Activated naive CD8-positive, alpha-beta T cell treated with anti-CD3 and anti-CD28 coated beads, Interleukin-2, amount 50 U/mL, for 24 hours (primary cell): ENCODE results near the gene MPP3.

ENCODE experiments used
- ATAC-seq: fragments of 150-1000 bp; cut with Tn5 transposase; one replicate; pipeline ENCODE4 v1.10.0; 2021
- DNase-seq: peaks from one replicate; pipeline ENCODE4 v3.0.0; 2021
- H3K27ac Mint-ChIP-seq: one replicate; pipeline ENCODE4 v1.8.0; 2021; ENCODE audit warnings: mild to moderate bottlenecking, mixed read lengths
- H3K27me3 Mint-ChIP-seq: one replicate; pipeline ENCODE4 v1.8.0; 2021; ENCODE audit warnings: mixed read lengths
- H3K36me3 Mint-ChIP-seq: one replicate; pipeline ENCODE4 v1.8.0; 2021; ENCODE audit warnings: low read depth, mixed read lengths
- H3K4me1 Mint-ChIP-seq: one replicate; pipeline ENCODE4 v1.8.0; 2021; ENCODE audit warnings: mixed read lengths
- H3K4me3 Mint-ChIP-seq: one replicate; pipeline ENCODE4 v1.8.0; 2021; ENCODE audit warnings: mild to moderate bottlenecking, moderate library complexity, mixed read lengths
- H3K9me3 Mint-ChIP-seq: one replicate; pipeline ENCODE4 v1.8.0; 2021; ENCODE audit warnings: mixed read lengths

Gene MPP3

GRCh38 chr17:43832976-43833829 is at the start of gene MPP3:
TSS of gene MPP3 (minus strand) at chr17:43833146. CDS start at chr17:43831906, 1,240 bp downstream.
- peaks cover 52% of the 10 kb centered on the region for H3K27me3 Mint-ChIP-seq
- no peak within 1 kb of the TSS for H3K27ac Mint-ChIP-seq
- DNase-seq = peak; percentile 27
- H3K36me3 Mint-ChIP-seq = peaks cover 2% of the 10 kb centered on the region
- no peaks in the 10 kb centered on the region for H3K9me3 Mint-ChIP-seq
- peaks cover 11% of the 10 kb centered on the region for H3K4me1 Mint-ChIP-seq
- H3K4me3 Mint-ChIP-seq = peak within 1 kb of the TSS; percentile 67
- ATAC-seq = peak; percentile 58

- Mint-ChIP-seq H3K27me3 (no peaks in the 10 kb centered on the region), H3K9me3 (no peaks in the 10 kb centered on the region), H3K27ac (no peak overlapping the region), H3K4me1 (no peaks in the 10 kb centered on the region), H3K36me3 (no peaks in the 10 kb centered on the region), H3K4me3 (no peak overlapping the region)
- no peak for DNase-seq
- no peak for ATAC-seq
These were observed 49.0 kb upstream of the MPP3 start for GRCh38 chr17:43881758-43882505.

- Mint-ChIP-seq H3K9me3 (no peaks in the 10 kb centered on the region), H3K4me1 (no peaks in the 10 kb centered on the region), H3K27me3 (no peaks in the 10 kb centered on the region), H3K4me3 (no peak overlapping the region), H3K36me3 (no peaks in the 10 kb centered on the region), H3K27ac (no peak overlapping the region)
- ATAC-seq (no peak), DNase-seq (no peak)
These were observed 48.2 kb upstream of the MPP3 start for GRCh38 chr17:43881181-43881580.

GRCh38 chr17:43880420-43880991 is 47.6 kb upstream of the MPP3 start:
- ATAC-seq = no peak
- H3K36me3 Mint-ChIP-seq = no peaks in the 10 kb centered on the region
- no peak overlapping the region for H3K4me3 Mint-ChIP-seq
- H3K9me3 Mint-ChIP-seq = no peaks in the 10 kb centered on the region
- no peaks in the 10 kb centered on the region for H3K27me3 Mint-ChIP-seq
- no peaks in the 10 kb centered on the region for H3K4me1 Mint-ChIP-seq
- H3K27ac Mint-ChIP-seq = no peak overlapping the region
- peak; percentile 57 for DNase-seq

- ATAC-seq = no peak
- Mint-ChIP-seq H3K27me3 (no peaks in the 10 kb centered on the region), H3K4me1 (no peaks in the 10 kb centered on the region), H3K4me3 (no peak overlapping the region), H3K27ac (no peak overlapping the region), H3K36me3 (no peaks in the 10 kb centered on the region), H3K9me3 (no peaks in the 10 kb centered on the region)
- DNase-seq = no peak
These were observed 46.9 kb upstream of the MPP3 start for GRCh38 chr17:43879723-43880419.

- H3K9me3 Mint-ChIP-seq = no peaks in the 10 kb centered on the region
- ATAC-seq (peak; percentile 77), DNase-seq (peak; percentile 80)
- no peaks in the 10 kb centered on the region for H3K4me1 Mint-ChIP-seq
- no peak overlapping the region for H3K4me3 Mint-ChIP-seq
- no peaks in the 10 kb centered on the region for H3K27me3 Mint-ChIP-seq
- H3K36me3 Mint-ChIP-seq = no peaks in the 10 kb centered on the region
- H3K27ac Mint-ChIP-seq = no peak overlapping the region
These were observed 45.6 kb upstream of the MPP3 start for GRCh38 chr17:43878260-43879175.

GRCh38 chr17:43877451-43878155 is 44.7 kb upstream of the MPP3 start:
- Mint-ChIP-seq H3K27me3 (no peaks in the 10 kb centered on the region), H3K9me3 (no peaks in the 10 kb centered on the region), H3K4me1 (no peaks in the 10 kb centered on the region), H3K36me3 (no peaks in the 10 kb centered on the region), H3K27ac (no peak overlapping the region), H3K4me3 (no peak overlapping the region)
- DNase-seq = no peak
- no peak for ATAC-seq

GRCh38 chr17:43877031-43877430 is 44.1 kb upstream of the MPP3 start:
- ATAC-seq (no peak), DNase-seq (no peak)
- Mint-ChIP-seq H3K9me3 (no peaks in the 10 kb centered on the region), H3K4me3 (no peak overlapping the region), H3K27me3 (no peaks in the 10 kb centered on the region), H3K4me1 (no peaks in the 10 kb centered on the region), H3K36me3 (no peaks in the 10 kb centered on the region), H3K27ac (no peak overlapping the region)

- DNase-seq (no peak), ATAC-seq (peak; percentile 29)
- Mint-ChIP-seq H3K4me3 (no peak overlapping the region), H3K36me3 (no peaks in the 10 kb centered on the region), H3K9me3 (no peaks in the 10 kb centered on the region), H3K27me3 (peaks cover 3% of the 10 kb centered on the region), H3K27ac (no peak overlapping the region), H3K4me1 (no peaks in the 10 kb centered on the region)
These were observed 42.7 kb upstream of the MPP3 start for GRCh38 chr17:43875476-43876147.

GRCh38 chr17:43874293-43874692 is 41.3 kb upstream of the MPP3 start:
- Mint-ChIP-seq H3K4me3 (no peak overlapping the region), H3K36me3 (no peaks in the 10 kb centered on the region), H3K27ac (no peak overlapping the region), H3K4me1 (no peaks in the 10 kb centered on the region), H3K27me3 (peaks cover 6% of the 10 kb centered on the region), H3K9me3 (no peaks in the 10 kb centered on the region)
- no peak for DNase-seq
- ATAC-seq = no peak

GRCh38 chr17:43873815-43874214 is 40.9 kb upstream of the MPP3 start:
- peaks cover 6% of the 10 kb centered on the region for H3K27me3 Mint-ChIP-seq
- no peak for ATAC-seq
- H3K36me3 Mint-ChIP-seq = no peaks in the 10 kb centered on the region
- DNase-seq = no peak
- no peaks in the 10 kb centered on the region for H3K9me3 Mint-ChIP-seq
- no peak overlapping the region for H3K27ac Mint-ChIP-seq
- no peaks in the 10 kb centered on the region for H3K4me1 Mint-ChIP-seq
- H3K4me3 Mint-ChIP-seq = no peak overlapping the region

GRCh38 chr17:43873091-43873490 is 40.1 kb upstream of the MPP3 start:
- H3K9me3 Mint-ChIP-seq = no peaks in the 10 kb centered on the region
- ATAC-seq (no peak), DNase-seq (no peak)
- H3K27me3 Mint-ChIP-seq = peaks cover 8% of the 10 kb centered on the region
- H3K4me1 Mint-ChIP-seq = no peaks in the 10 kb centered on the region
- H3K36me3 Mint-ChIP-seq = no peaks in the 10 kb centered on the region
- H3K4me3 Mint-ChIP-seq = no peak overlapping the region
- no peak overlapping the region for H3K27ac Mint-ChIP-seq
